C4-2B (cell line): ENCODE data around the gene SEPTIN2.
"Not testable (repeated sequence)": the region's sequence is repeated elsewhere in the genome, so short reads cannot be mapped to it uniquely, and the experiment has no call there.

ENCODE experiments used
- H3K27ac ChIP-seq: fragments of 450-650 bp; 2 replicates; pipeline ENCODE4 v1.5.1; 2017
- CTCF ChIP-seq: fragments of 450-650 bp; conservative IDR thresholded peaks from 2 replicates; pipeline ENCODE4 v1.5.1; 2017; ENCODE audit warnings: mild to moderate bottlenecking
- ZFX ChIP-seq: fragments of 450-650 bp; IDR thresholded peaks from 2 replicates; pipeline ENCODE4 v1.6.1; 2017

Gene SEPTIN2

GRCh38 chr2:241376808-241377207 lies 61.1 kb downstream of the SEPTIN2 start:
- no peak for TF ChIP-seq CTCF
- TF ChIP-seq ZFX = no peak
- peak overlapping the region; percentile 19; the same call in 1 of the 2 replicates for H3K27ac ChIP-seq

GRCh38 chr2:241378816-241379215 lies 63.1 kb downstream of the SEPTIN2 start:
- H3K27ac ChIP-seq = no peak overlapping the region
- TF ChIP-seq ZFX (no peak), CTCF (no peak)

- no peak overlapping the region for H3K27ac ChIP-seq
- TF ChIP-seq ZFX (no peak), CTCF (no peak)
Measured at GRCh38 chr2:241379481-241380480, 64.1 kb downstream of the SEPTIN2 start.

- H3K27ac ChIP-seq = no peak overlapping the region
- TF ChIP-seq ZFX (no peak), CTCF (no peak)
Measured at GRCh38 chr2:241381872-241382271, 66.1 kb downstream of the SEPTIN2 start.

DNA sequence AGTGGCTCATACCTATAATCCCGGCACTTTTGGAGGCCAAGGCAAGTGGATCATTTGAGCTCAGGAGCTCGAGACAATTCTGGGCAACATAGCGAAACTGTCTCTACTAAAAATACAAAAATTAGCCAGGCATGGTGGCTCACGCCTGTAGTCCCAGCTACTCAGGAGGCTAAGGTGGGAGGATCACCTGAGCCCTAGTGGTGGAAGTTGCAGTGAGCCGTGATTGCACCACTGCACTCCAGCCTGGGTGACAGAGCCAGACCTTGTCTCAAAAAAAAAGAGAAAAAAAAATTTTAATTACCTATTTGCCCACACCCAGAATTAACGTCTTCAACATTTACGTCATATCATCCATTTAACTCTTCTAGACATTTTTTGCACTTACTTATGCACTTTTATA lies 69.7 kb downstream of the SEPTIN2 start:
- H3K27ac ChIP-seq = not testable (repeated sequence)

GRCh38 chr2:241386519-241386918 lies 70.8 kb downstream of the SEPTIN2 start:
- TF ChIP-seq ZFX (no peak), CTCF (no peak)

DNA sequence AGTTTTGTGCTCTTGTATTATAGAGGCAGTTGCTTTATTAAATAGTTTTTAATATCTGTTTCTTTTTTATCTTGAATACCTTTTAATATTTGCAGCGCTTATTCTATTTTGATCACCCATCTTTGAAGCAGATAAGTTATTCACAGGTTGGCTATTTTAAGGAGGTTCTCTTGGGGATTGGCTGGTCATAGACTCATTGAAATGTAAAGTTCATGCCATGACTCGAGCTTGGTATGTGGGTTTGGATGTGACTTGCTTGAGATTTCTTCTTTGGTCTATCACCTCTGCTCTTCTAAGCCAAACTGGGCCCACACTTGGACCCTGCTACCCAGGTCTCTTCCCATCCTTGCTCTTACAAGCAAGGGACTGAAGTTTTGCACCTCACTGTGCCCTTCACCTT lies 74.0 kb downstream of the SEPTIN2 start:
- TF ChIP-seq CTCF (no peak), ZFX (no peak)
- H3K27ac ChIP-seq = no peak overlapping the region

More at GRCh38 chr2:241386519-241386918, 70.8 kb downstream of the SEPTIN2 start:
- H3K27ac ChIP-seq = no peak overlapping the region
